Measurements from ENCODE around the gene ANO6. TPM values are rescaled to one million over a fixed set of nuclear protein-coding genes. Genes with fewer than 3 reads are reported as not detected.
A peak's percentile ranks its signal among the peaks of the same experiment; 100 is the strongest.

Gene ANO6
- total and polyA plus RNA-seq, 4 donors = 8.7 to 102 (median 40.5) TPM

GRCh38 chr12:45337835-45338234, 121.9 kb downstream of the ANO6 start:
- no peak for TF ChIP-seq CTCF (IDR thresholded peaks at IDR 0.05; ENCODE audit: control extremely low read depth, extremely low read depth)
- no peak for ATAC-seq (ENCODE audit: insufficient read depth, low FRiP score)

GRCh38 chr12:45338272-45338671, 122.4 kb downstream of the ANO6 start:
- no peak for TF ChIP-seq CTCF (IDR thresholded peaks at IDR 0.05; ENCODE audit: control extremely low read depth, extremely low read depth)

More at GRCh38 chr12:45337835-45338234, 121.9 kb downstream of the ANO6 start:
- Histone ChIP-seq H3K4me3 (no peak overlapping the region), H3K9me3 (ENCODE audit: control insufficient read depth in 4 of 4, insufficient read depth in 3 of 4, low read length in 3 of 4) (no peaks in the 10 kb centered on the region), H3K36me3 (ENCODE audit: control insufficient read depth in 4 of 4, insufficient read depth in 4 of 4, low read length in 4 of 4) (peaks cover 0 to 3% (median 0%) of the 10 kb centered on the region in 4 donors), H3K27me3 (ENCODE audit: control insufficient read depth in 3 of 3, insufficient read depth in 3 of 3, low read length in 2 of 3) (no peaks in the 10 kb centered on the region), H3K4me1 (ENCODE audit: control insufficient read depth in 5 of 5, insufficient read depth in 5 of 5, low read length in 5 of 5) (peaks cover 0 to 13% (median 0%) of the 10 kb centered on the region in 5 donors), H3K9ac (ENCODE audit: insufficient read depth in 1 of 2, low read length in 2 of 2) (no peak overlapping the region), H3K27ac (ENCODE audit: low read depth in 1 of 2, low read length in 1 of 2) (peak overlapping the region in 1 of 2 donors; percentile 69)
- DNase-seq = no peak

GRCh38 chr12:45339035-45339434, 123.1 kb downstream of the ANO6 start:
- TF ChIP-seq CTCF (IDR thresholded peaks at IDR 0.05; ENCODE audit: control extremely low read depth, extremely low read depth) = no peak
- DNase-seq = no peak

More at GRCh38 chr12:45338272-45338671, 122.4 kb downstream of the ANO6 start:
- ATAC-seq (ENCODE audit: insufficient read depth, low FRiP score) (no peak), DNase-seq (no peak)
- Histone ChIP-seq H3K27me3 (ENCODE audit: control insufficient read depth in 3 of 3, insufficient read depth in 3 of 3, low read length in 2 of 3) (no peaks in the 10 kb centered on the region), H3K36me3 (ENCODE audit: control insufficient read depth in 4 of 4, insufficient read depth in 4 of 4, low read length in 4 of 4) (peaks cover 0 to 3% (median 0%) of the 10 kb centered on the region in 4 donors), H3K9ac (ENCODE audit: insufficient read depth in 1 of 2, low read length in 2 of 2) (no peak overlapping the region), H3K4me3 (no peak overlapping the region), H3K4me1 (ENCODE audit: control insufficient read depth in 5 of 5, insufficient read depth in 5 of 5, low read length in 5 of 5) (peaks cover 0 to 13% (median 0%) of the 10 kb centered on the region in 5 donors), H3K9me3 (ENCODE audit: control insufficient read depth in 4 of 4, insufficient read depth in 3 of 4, low read length in 3 of 4) (no peaks in the 10 kb centered on the region), H3K27ac (ENCODE audit: low read depth in 1 of 2, low read length in 1 of 2) (peak overlapping the region in 1 of 2 donors; percentile 81)
- 91 to 96% methylated on average over 1 of the region's 1 CpG for WGBS, 2 donors

GRCh38 chr12:45342171-45342570, 126.3 kb downstream of the ANO6 start:
- H3K4me3 ChIP-seq = no peak overlapping the region
- H3K27me3 ChIP-seq (ENCODE audit: control insufficient read depth in 3 of 3, insufficient read depth in 3 of 3, low read length in 2 of 3) = no peaks in the 10 kb centered on the region
- ATAC-seq (ENCODE audit: insufficient read depth, low FRiP score) (no peak), DNase-seq (no peak)
- no peak overlapping the region for H3K9ac ChIP-seq (ENCODE audit: insufficient read depth in 1 of 2, low read length in 2 of 2)
- H3K9me3 ChIP-seq (ENCODE audit: control insufficient read depth in 4 of 4, insufficient read depth in 3 of 4, low read length in 3 of 4) = no peaks in the 10 kb centered on the region
- no peak overlapping the region for H3K27ac ChIP-seq (ENCODE audit: low read depth in 1 of 2, low read length in 1 of 2)
- 70 to 87% methylated on average over 3 of the region's 3 CpGs for WGBS, 2 donors
- H3K36me3 ChIP-seq (ENCODE audit: control insufficient read depth in 4 of 4, insufficient read depth in 4 of 4, low read length in 4 of 4) = peaks cover 0 to 2% (median under 1%) of the 10 kb centered on the region in 4 donors
- no peak for TF ChIP-seq CTCF (IDR thresholded peaks at IDR 0.05; ENCODE audit: control extremely low read depth, extremely low read depth)
- H3K4me1 ChIP-seq (ENCODE audit: control insufficient read depth in 5 of 5, insufficient read depth in 5 of 5, low read length in 5 of 5) = peaks cover 0 to 15% (median 0%) of the 10 kb centered on the region in 5 donors

More at GRCh38 chr12:45339035-45339434, 123.1 kb downstream of the ANO6 start:
- Histone ChIP-seq H3K4me1 (ENCODE audit: control insufficient read depth in 5 of 5, insufficient read depth in 5 of 5, low read length in 5 of 5) (peaks cover 0 to 13% (median 0%) of the 10 kb centered on the region in 5 donors), H3K27ac (ENCODE audit: low read depth in 1 of 2, low read length in 1 of 2) (peak overlapping the region in 1 of 2 donors; percentile 81), H3K27me3 (ENCODE audit: control insufficient read depth in 3 of 3, insufficient read depth in 3 of 3, low read length in 2 of 3) (no peaks in the 10 kb centered on the region), H3K9ac (ENCODE audit: insufficient read depth in 1 of 2, low read length in 2 of 2) (no peak overlapping the region), H3K9me3 (ENCODE audit: control insufficient read depth in 4 of 4, insufficient read depth in 3 of 4, low read length in 3 of 4) (no peaks in the 10 kb centered on the region), H3K4me3 (no peak overlapping the region), H3K36me3 (ENCODE audit: control insufficient read depth in 4 of 4, insufficient read depth in 4 of 4, low read length in 4 of 4) (peaks cover 0 to 3% (median 0%) of the 10 kb centered on the region in 4 donors)
- no peak for ATAC-seq (ENCODE audit: insufficient read depth, low FRiP score)
